ENCODE data around the gene PURA.

DNA sequence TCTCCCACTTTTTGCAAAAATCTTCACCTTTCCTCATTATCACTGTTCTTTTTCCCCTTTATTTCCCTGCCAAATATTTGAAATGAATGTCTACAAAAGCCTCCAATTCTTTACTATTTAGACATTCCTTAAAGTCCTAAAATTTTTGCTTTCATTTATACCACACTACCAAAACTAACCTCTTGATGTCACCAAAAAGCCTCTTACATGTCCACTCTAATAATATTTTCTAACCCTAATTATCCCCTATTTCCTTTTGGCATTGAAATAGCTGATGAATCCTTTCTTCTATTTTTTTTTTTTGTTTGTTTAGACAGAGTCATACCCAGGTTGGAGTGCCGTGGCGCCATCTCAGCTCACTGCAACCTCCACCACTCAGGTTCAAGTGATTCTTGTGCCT, 38.5 kb upstream of the PURA start:
- TF ChIP-seq, protein P1, sequence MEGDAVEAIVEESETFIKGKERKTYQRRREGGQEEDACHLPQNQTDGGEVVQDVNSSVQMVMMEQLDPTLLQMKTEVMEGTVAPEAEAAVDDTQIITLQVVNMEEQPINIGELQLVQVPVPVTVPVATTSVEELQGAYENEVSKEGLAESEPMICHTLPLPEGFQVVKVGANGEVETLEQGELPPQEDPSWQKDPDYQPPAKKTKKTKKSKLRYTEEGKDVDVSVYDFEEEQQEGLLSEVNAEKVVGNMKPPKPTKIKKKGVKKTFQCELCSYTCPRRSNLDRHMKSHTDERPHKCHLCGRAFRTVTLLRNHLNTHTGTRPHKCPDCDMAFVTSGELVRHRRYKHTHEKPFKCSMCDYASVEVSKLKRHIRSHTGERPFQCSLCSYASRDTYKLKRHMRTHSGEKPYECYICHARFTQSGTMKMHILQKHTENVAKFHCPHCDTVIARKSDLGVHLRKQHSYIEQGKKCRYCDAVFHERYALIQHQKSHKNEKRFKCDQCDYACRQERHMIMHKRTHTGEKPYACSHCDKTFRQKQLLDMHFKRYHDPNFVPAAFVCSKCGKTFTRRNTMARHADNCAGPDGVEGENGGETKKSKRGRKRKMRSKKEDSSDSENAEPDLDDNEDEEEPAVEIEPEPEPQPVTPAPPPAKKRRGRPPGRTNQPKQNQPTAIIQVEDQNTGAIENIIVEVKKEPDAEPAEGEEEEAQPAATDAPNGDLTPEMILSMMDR (IDR thresholded peaks at IDR 0.05; ENCODE audit: insufficient read depth, low read depth, low read length) = peak; percentile 18
- no peak for TF ChIP-seq EZH2 (IDR thresholded peaks at IDR 0.05; ENCODE audit: insufficient read depth, low read length)
